HCT116 (cell line): ENCODE measurements around the gene OR2S2. TPM values are rescaled to one million over a fixed set of nuclear protein-coding genes. Genes with fewer than 3 reads are reported as not detected.

Experiments
- ATAC-seq: fragments of 200-7000 bp; cut with Tn5 transposase; 2 replicates; pipeline ENCODE4 v1.9.1; 2020; ENCODE audit warnings: mild to moderate bottlenecking, moderate library complexity
- BruUV-seq: library from RNA; stranded (reverse); fragments of 400-500 nt; replicated peaks from 2 replicates; lab custom pipeline; 2021; lab: Mats Ljungman, UMichigan
- CTCF ChIA-PET: fragments of 300-600 bp; sonication (Branson Sonifier 250); formaldehyde crosslinking; loops from one replicate; lab custom pipeline; 2021; ENCODE audit warnings: antibody characterized with exemption; lab: Charles Lee
- POLR2A ChIA-PET: fragments of 300-600, 350-600 bp; sonication (Branson Sonifier 250); formaldehyde crosslinking; loops from one replicate; lab custom pipeline; 2021; ENCODE audit warnings: antibody characterized with exemption; lab: Charles Lee
- RAD21 ChIA-PET, 2 experiments: fragments of 300-600 bp; sonication (Branson Sonifier 250); formaldehyde crosslinking; loops; one replicate each; lab custom pipeline; 2023; ENCODE audit warnings: low total read pairs in 2 of 2; ENCODE audit not compliant: uncharacterized antibody in 2 of 2, unreplicated experiment in 2 of 2, low non-redundant PET in 1 of 2; lab: Charles Lee
- DNase-seq: peaks from one replicate; pipeline ENCODE4 v3.0.0-alpha.2; 2010; ENCODE audit warnings: low read depth, low spot score
- H2AFZ ChIP-seq: fragments of 200-600 bp; shearing (Covaris generic), sonication (generic); 2 replicates; pipeline ENCODE4 v1.6.1; 2017; ENCODE audit warnings: low read depth, mixed run types, mixed read lengths, antibody characterized with exemption, low read length; ENCODE audit not compliant: poor library complexity, severe bottlenecking
- H3K27ac ChIP-seq: 2 replicates; pipeline ENCODE4 v1.5.1; 2012; ENCODE audit warnings: low read depth, low read length
- H3K27me3 ChIP-seq: fragments of 200-600 bp; sonication (generic); 2 replicates; pipeline ENCODE4 v1.6.1; 2016; ENCODE audit warnings: mixed run types, low read length, mixed read lengths; ENCODE audit not compliant: insufficient read depth
- H3K36me3 ChIP-seq, 2 experiments: fragments of 200-500 bp in 1 of 2; fragments of 200-600 bp in 1 of 2; sonication (Bioruptor generic) in 1 of 2; sonication (generic) in 1 of 2; 2 replicates each; pipeline versions ENCODE4 v1.5.1 to v1.6.1; 2014 to 2016; ENCODE audit warnings: low read length in 2 of 2, inconsistent platforms in 1 of 2, mixed read lengths in 1 of 2, mixed run types in 1 of 2; ENCODE audit not compliant: insufficient read depth in 2 of 2, control insufficient read depth in 1 of 2
- H3K4me1 ChIP-seq, 2 experiments: fragments of 200-600 bp in 1 of 2; sonication (generic) in 1 of 2; 2 replicates each; pipeline versions ENCODE4 v1.5.1 to v1.6.1; 2012 to 2017; ENCODE audit warnings: low read length in 2 of 2, inconsistent platforms in 1 of 2, mild to moderate bottlenecking in 1 of 2, mixed read lengths in 1 of 2, mixed run types in 1 of 2, moderate library complexity in 1 of 2; ENCODE audit not compliant: insufficient read depth in 2 of 2, control insufficient read depth in 1 of 2
- H3K4me2 ChIP-seq: fragments of 200-600 bp; sonication (generic); 2 replicates; pipeline ENCODE4 v1.6.1; 2017; ENCODE audit warnings: mixed run types, low read length, mixed read lengths
- H3K4me3 ChIP-seq, 2 experiments: fragments of 200-600 bp in 1 of 2; sonication (generic) in 1 of 2; replicated peaks in 1 of 2; 2 replicates each; pipeline ENCODE4 v1.5.1; 2011 to 2016; ENCODE audit warnings: low read length in 2 of 2, control low read depth in 1 of 2, low read depth in 1 of 2, mild to moderate bottlenecking in 1 of 2, mixed read lengths in 1 of 2, mixed run types in 1 of 2
- H3K79me2 ChIP-seq: fragments of 200-600 bp; sonication (generic); 2 replicates; pipeline ENCODE4 v1.6.1; 2017; ENCODE audit warnings: mild to moderate bottlenecking, mixed run types, low read length, moderate library complexity, mixed read lengths; ENCODE audit not compliant: insufficient read depth
- H3K9ac ChIP-seq: fragments of 200-600 bp; sonication (generic); 2 replicates; pipeline ENCODE4 v1.6.1; 2016; ENCODE audit warnings: low read length, mixed read lengths
- H3K9me2 ChIP-seq: fragments of 200-600 bp; sonication (generic), shearing (Covaris generic); 2 replicates; pipeline ENCODE4 v1.6.1; 2017; ENCODE audit warnings: mixed run types, mild to moderate bottlenecking, moderate library complexity; ENCODE audit not compliant: insufficient read depth
- H3K9me3 ChIP-seq, 2 experiments: fragments of 200-500 bp in 1 of 2; fragments of 200-600 bp in 1 of 2; sonication (Bioruptor generic) in 1 of 2; sonication (generic) in 1 of 2; 2 replicates each; pipeline ENCODE4 v1.6.1; 2014 to 2017; ENCODE audit warnings: low read length in 2 of 2, mixed read lengths in 2 of 2, inconsistent platforms in 1 of 2, low read depth in 1 of 2, mild to moderate bottlenecking in 1 of 2, mixed run types in 1 of 2, moderate library complexity in 1 of 2; ENCODE audit not compliant: control insufficient read depth in 1 of 2, insufficient read depth in 1 of 2
- H4K20me1 ChIP-seq: fragments of 200-600 bp; sonication (generic), shearing (Covaris generic); 2 replicates; pipeline ENCODE4 v1.6.1; 2017; ENCODE audit warnings: mixed run types, mild to moderate bottlenecking, moderate library complexity; ENCODE audit not compliant: insufficient read depth
- CEBPB ChIP-seq: IDR thresholded peaks from 2 replicates; pipeline ENCODE4 v1.6.1; 2012; ENCODE audit warnings: low read depth
- ELF1 ChIP-seq: IDR thresholded peaks from 2 replicates; pipeline ENCODE4 v1.6.1; 2012; ENCODE audit warnings: low read depth, borderline replicate concordance
- EZH2phosphoT487 ChIP-seq: fragments of 200-600 bp; IDR thresholded peaks from 2 replicates; pipeline ENCODE4 v1.6.1; 2018; ENCODE audit warnings: antibody characterized with exemption, borderline replicate concordance
- JUND ChIP-seq: IDR thresholded peaks from 2 replicates; pipeline ENCODE4 v1.6.1; 2012
- TCF7L2 ChIP-seq: IDR thresholded peaks from 2 replicates; pipeline ENCODE4 v1.7.0; 2011; ENCODE audit warnings: borderline replicate concordance, inconsistent platforms; ENCODE audit not compliant: insufficient read depth, insufficient read length; ENCODE audit errors: extremely low read depth
- YY1 ChIP-seq: IDR thresholded peaks from 2 replicates; pipeline ENCODE4 v1.6.1; 2011; ENCODE audit warnings: low read length, low read depth, moderate library complexity, mild to moderate bottlenecking; ENCODE audit not compliant: insufficient replicate concordance; ENCODE audit errors: extremely low read depth
- intact Hi-C: fragments of 100-400 bp; cut with micrococcal nuclease; formaldehyde crosslinking; loops from 2 replicates; pipeline ENCODE4 v1.10.0; 2022
- total RNA-seq: library from RNA; stranded (reverse); gene quantifications from one replicate; pipeline ENCODE4 v1.2.1, GENCODE V29; 2021; ENCODE audit not compliant: unreplicated experiment
- TF ChIP-seq, protein P1 (sequence below), 3 experiments: fragments of 200-600 bp in 1 of 3; sonication (generic) in 1 of 3; IDR thresholded peaks in 2 of 3; conservative IDR thresholded peaks in 1 of 3; 2 replicates each; pipeline ENCODE4 v1.5.1; 2012 to 2017; ENCODE audit warnings: low read depth in 2 of 3, low read length in 2 of 3, antibody characterized with exemption in 1 of 3, borderline replicate concordance in 1 of 3, control low read depth in 1 of 3, mild to moderate bottlenecking in 1 of 3, mixed read lengths in 1 of 3, mixed run types in 1 of 3, moderate library complexity in 1 of 3; ENCODE audit not compliant: insufficient read depth in 1 of 3
- TF ChIP-seq, protein P2 (sequence below): IDR thresholded peaks from 2 replicates; pipeline ENCODE4 v1.6.1; 2011; ENCODE audit warnings: mild to moderate bottlenecking, low read length, moderate library complexity; ENCODE audit not compliant: insufficient replicate concordance; ENCODE audit errors: extremely low read depth

The OR2S2 gene
- total RNA-seq, 1 experiment from 2014 or later, result not detected

- H3K4me2 ChIP-seq, result no peak overlapping the region
- no peaks in the 10 kb centered on the region for H4K20me1 ChIP-seq
- ChIA-PET CTCF (interaction anchor here (0.7 kb wide), 1 partner anchor 12 kb away, joined by 4 read pairs; no protein-coding TSS in a partner anchor), RAD21 (no interaction called here), POLR2A (no interaction called here)
- H2AFZ ChIP-seq, result no peak overlapping the region
- no peak overlapping the region for H3K4me3 ChIP-seq
- ATAC-seq (no peak), DNase-seq (no peak)
- H3K9me3 ChIP-seq, result no peaks in the 10 kb centered on the region
- BruUV-seq, result no TSS peak
- intact Hi-C loops, result no loop called here
- no peaks in the 10 kb centered on the region for H3K36me3 ChIP-seq
- H3K9ac ChIP-seq, result no peak overlapping the region
- no peak overlapping the region for H3K27ac ChIP-seq
- no peaks in the 10 kb centered on the region for H3K9me2 ChIP-seq
- H3K27me3 ChIP-seq, result no peaks in the 10 kb centered on the region
- H3K79me2 ChIP-seq, result no peaks in the 10 kb centered on the region
- H3K4me1 ChIP-seq, result no peaks in the 10 kb centered on the region
- TF ChIP-seq, protein P1, sequence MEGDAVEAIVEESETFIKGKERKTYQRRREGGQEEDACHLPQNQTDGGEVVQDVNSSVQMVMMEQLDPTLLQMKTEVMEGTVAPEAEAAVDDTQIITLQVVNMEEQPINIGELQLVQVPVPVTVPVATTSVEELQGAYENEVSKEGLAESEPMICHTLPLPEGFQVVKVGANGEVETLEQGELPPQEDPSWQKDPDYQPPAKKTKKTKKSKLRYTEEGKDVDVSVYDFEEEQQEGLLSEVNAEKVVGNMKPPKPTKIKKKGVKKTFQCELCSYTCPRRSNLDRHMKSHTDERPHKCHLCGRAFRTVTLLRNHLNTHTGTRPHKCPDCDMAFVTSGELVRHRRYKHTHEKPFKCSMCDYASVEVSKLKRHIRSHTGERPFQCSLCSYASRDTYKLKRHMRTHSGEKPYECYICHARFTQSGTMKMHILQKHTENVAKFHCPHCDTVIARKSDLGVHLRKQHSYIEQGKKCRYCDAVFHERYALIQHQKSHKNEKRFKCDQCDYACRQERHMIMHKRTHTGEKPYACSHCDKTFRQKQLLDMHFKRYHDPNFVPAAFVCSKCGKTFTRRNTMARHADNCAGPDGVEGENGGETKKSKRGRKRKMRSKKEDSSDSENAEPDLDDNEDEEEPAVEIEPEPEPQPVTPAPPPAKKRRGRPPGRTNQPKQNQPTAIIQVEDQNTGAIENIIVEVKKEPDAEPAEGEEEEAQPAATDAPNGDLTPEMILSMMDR (IDR thresholded peaks at IDR 0.05 in 2 of 3, conservative IDR thresholded peaks at IDR 0.05 in 1 of 3; ENCODE audit: borderline replicate concordance in 1 of 3, insufficient read depth in 1 of 3, low read depth in 2 of 3, low read length in 2 of 3), result no peak
- TF ChIP-seq ELF1 (no peak), TCF7L2 (no peak), YY1 (no peak), CEBPB (no peak), EZH2phosphoT487 (no peak), JUND (no peak)
- TF ChIP-seq, protein P2, sequence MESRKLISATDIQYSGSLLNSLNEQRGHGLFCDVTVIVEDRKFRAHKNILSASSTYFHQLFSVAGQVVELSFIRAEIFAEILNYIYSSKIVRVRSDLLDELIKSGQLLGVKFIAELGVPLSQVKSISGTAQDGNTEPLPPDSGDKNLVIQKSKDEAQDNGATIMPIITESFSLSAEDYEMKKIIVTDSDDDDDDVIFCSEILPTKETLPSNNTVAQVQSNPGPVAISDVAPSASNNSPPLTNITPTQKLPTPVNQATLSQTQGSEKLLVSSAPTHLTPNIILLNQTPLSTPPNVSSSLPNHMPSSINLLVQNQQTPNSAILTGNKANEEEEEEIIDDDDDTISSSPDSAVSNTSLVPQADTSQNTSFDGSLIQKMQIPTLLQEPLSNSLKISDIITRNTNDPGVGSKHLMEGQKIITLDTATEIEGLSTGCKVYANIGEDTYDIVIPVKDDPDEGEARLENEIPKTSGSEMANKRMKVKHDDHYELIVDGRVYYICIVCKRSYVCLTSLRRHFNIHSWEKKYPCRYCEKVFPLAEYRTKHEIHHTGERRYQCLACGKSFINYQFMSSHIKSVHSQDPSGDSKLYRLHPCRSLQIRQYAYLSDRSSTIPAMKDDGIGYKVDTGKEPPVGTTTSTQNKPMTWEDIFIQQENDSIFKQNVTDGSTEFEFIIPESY, result no peak
These were observed 9.1 kb upstream of the OR2S2 start for GRCh38 chr9:35967042-35967441.
